A549 (cell line): Measurements from ENCODE around the gene SHFL. TPM values are rescaled to one million over a fixed set of nuclear protein-coding genes. Genes with fewer than 3 reads are reported as not detected.

Source experiments
- ATAC-seq, 2 experiments: fragments of 200-7000 bp in 1 of 2; fragments of >200 bp in 1 of 2; cut with Nextera tagmentation in 1 of 2; cut with Tn5 transposase in 1 of 2; 3 replicates each; pipeline versions ENCODE4 v1.8.0 to v1.9.1; 2018 to 2020; ENCODE audit warnings: mild to moderate bottlenecking in 1 of 2, moderate library complexity in 1 of 2
- CTCF ChIA-PET: fragments of 300-600 bp; sonication (Branson Sonifier 250); formaldehyde crosslinking; extraction: SDS; loops from one replicate; lab custom pipeline; 2021; ENCODE audit warnings: antibody characterized with exemption, inconsistent platforms; lab: Yijun Ruan, JAX
- POLR2A ChIA-PET: fragments of 350-600 bp; formaldehyde crosslinking; extraction: SDS; loops from one replicate; lab custom pipeline; 2021; ENCODE audit warnings: antibody characterized with exemption, inconsistent platforms; lab: Yijun Ruan, JAX
- DNase-seq, 2 experiments: peaks; one replicate each; pipeline versions ENCODE4 v3.0.0 to v3.0.0-alpha.2; 2011 to 2016; ENCODE audit warnings: low read depth in 1 of 2, low spot score in 1 of 2
- FAIRE-seq: peaks from 2 replicates; lab custom pipeline; 2011; peaks lifted over from hg19 to GRCh38; lab: Jason Lieb, UNC
- H3K27ac ChIP-seq, 2 experiments: fragments of >200 bp; sonication (Bioruptor Twin); formaldehyde crosslinking; 3 replicates each; pipeline ENCODE4 v1.5.1; 2016 to 2017
- H3K4me1 ChIP-seq: fragments of >200 bp; sonication (Bioruptor Twin); formaldehyde crosslinking; 3 replicates; pipeline ENCODE4 v1.6.1; 2016
- H3K4me2 ChIP-seq: fragments of >200 bp; sonication (Bioruptor Twin); formaldehyde crosslinking; 3 replicates; pipeline ENCODE4 v1.6.1; 2016
- H3K4me3 ChIP-seq: fragments of >200 bp; sonication (Bioruptor Twin); formaldehyde crosslinking; 3 replicates; pipeline ENCODE4 v1.5.1; 2016
- H3K9me3 ChIP-seq: fragments of >200 bp; sonication (Bioruptor Twin); formaldehyde crosslinking; 3 replicates; pipeline ENCODE4 v1.6.1; 2016
- CEBPB ChIP-seq, 2 experiments: fragments of >200 bp in 1 of 2; sonication (Bioruptor Twin) in 1 of 2; formaldehyde crosslinking in 1 of 2; IDR thresholded peaks; 2 replicates each; pipeline ENCODE4 v1.6.1; 2012 to 2016
- CTCF ChIP-seq: fragments of >200 bp; sonication (Bioruptor Twin); formaldehyde crosslinking; IDR thresholded peaks from 3 replicates; pipeline ENCODE4 v1.5.1; 2016
- E2F6 ChIP-seq: IDR thresholded peaks from 2 replicates; pipeline ENCODE4 v1.6.1; 2012; ENCODE audit warnings: low read depth, borderline replicate concordance
- FOSB ChIP-seq: fragments of 250-450 bp; sonication (Bioruptor Pico); IDR thresholded peaks from 2 replicates; pipeline ENCODE4 v1.5.0; 2020; ENCODE audit warnings: mild to moderate bottlenecking, moderate library complexity
- FOXS1 ChIP-seq: fragments of 250-450 bp; sonication (Bioruptor Pico); IDR thresholded peaks from 2 replicates; pipeline ENCODE4 v1.5.0; 2020; ENCODE audit warnings: mild to moderate bottlenecking, moderate library complexity
- JUN ChIP-seq, 2 experiments: fragments of >200 bp; sonication (Bioruptor Twin); formaldehyde crosslinking; IDR thresholded peaks; 2 replicates in 1 of 2; 3 replicates in 1 of 2; pipeline ENCODE4 v1.6.1; 2016 to 2017
- MAX ChIP-seq: IDR thresholded peaks from 2 replicates; pipeline ENCODE4 v1.6.1; 2012
- NFE2L2 ChIP-seq: fragments of 150-350 bp; conservative IDR thresholded peaks from 2 replicates; pipeline ENCODE4 v1.6.1; 2014; ENCODE audit warnings: low read length
- PBX3 ChIP-seq: IDR thresholded peaks from 2 replicates; pipeline ENCODE4 v1.6.1; 2012
- RAD21 ChIP-seq, 2 experiments: fragments of >200 bp in 1 of 2; sonication (Bioruptor Twin) in 1 of 2; formaldehyde crosslinking in 1 of 2; IDR thresholded peaks in 1 of 2; conservative IDR thresholded peaks in 1 of 2; 2 replicates in 1 of 2; 3 replicates in 1 of 2; pipeline ENCODE4 v1.6.1; 2012 to 2018; ENCODE audit warnings: inconsistent platforms in 1 of 2
- RARB ChIP-seq: fragments of 250-450 bp; sonication (Bioruptor Pico); IDR thresholded peaks from 2 replicates; pipeline ENCODE4 v1.8.0; 2021; ENCODE audit warnings: mild to moderate bottlenecking, moderate library complexity
- SMC3 ChIP-seq: fragments of >200 bp; sonication (Bioruptor Twin); formaldehyde crosslinking; IDR thresholded peaks from 3 replicates; pipeline ENCODE4 v1.6.1; 2018; ENCODE audit warnings: inconsistent platforms
- TP53 ChIP-seq: fragments of 250-450 bp; sonication (Bioruptor Pico); IDR thresholded peaks from 2 replicates; pipeline ENCODE4 v1.5.0; 2021; ENCODE audit warnings: mild to moderate bottlenecking, moderate library complexity
- WGBS: methylation state at CpG from one replicate; pipeline ENCODE4 v1.1.6; 2017; ENCODE audit errors: missing lambda C conversion rate; 5-methylcytosine and 5-hydroxymethylcytosine counted together
- polyA plus RNA-seq, 4 experiments: library from polyadenylated mRNA; depleted of rRNA in 3 of 4; stranded (reverse); fragments of >200 nt; fragmentation: RNase III in 1 of 4; extraction: RNeasy Plus Mini Kit Qiagen cat#74134 plus additional on column Dnase treatment in 1 of 4; gene quantifications; 2 replicates in 3 of 4; 3 replicates in 1 of 4; pipeline ENCODE4 v1.2.3, GENCODE V29; 2011 to 2017

Gene SHFL
- polyA plus RNA-seq, 2 of the 4 experiments (the other 2 are of a cell fraction) = 10.1 to 12.5 TPM

- FAIRE-seq (no peak), ATAC-seq (peak; percentile 35 to 62), DNase-seq (peak in 1 of 2 experiments; percentile 64)
- 55% methylated on average over 13 of the region's 25 CpGs for WGBS
- TF ChIP-seq RARB (CRISPR knock-in tag) (peak; percentile 76; the same call in 1 of the 2 replicates), RAD21 (conservative IDR thresholded peaks at IDR 0.05 in 1 of 2, IDR thresholded peaks at IDR 0.05 in 1 of 2) (peak; percentile 30 to 33; a peak in 2 of 5 replicates), CTCF (peak; percentile 51), PBX3 (peak; percentile 74), FOXS1 (CRISPR knock-in tag) (no peak), JUN (IDR thresholded peaks at IDR 0.05) (peak in 1 of 2 experiments; percentile 27; a peak in 1 of 5 replicates), SMC3 (peak; percentile 50; the same call in 2 of the 3 replicates), FOSB (0 out of 2 replicates have a peak, but pooled peaks have one; percentile 52), NFE2L2 (no peak), CEBPB (IDR thresholded peaks at IDR 0.05) (no peak), TP53 (CRISPR knock-in tag) (peak; percentile 14; the same call in 1 of the 2 replicates), MAX (peak; percentile 44; the same call in 1 of the 2 replicates), E2F6 (peak; percentile 70; the same call in 1 of the 2 replicates)
- Histone ChIP-seq H3K4me1 (peaks cover 21% of the 10 kb centered on the region; the same call in 2 of the 3 replicates), H3K9me3 (no peaks in the 10 kb centered on the region), H3K4me2 (no peak overlapping the region), H3K27ac (peak overlapping the region in 1 of 2 experiments; percentile 34; a peak in 2 of 6 replicates), H3K4me3 (no peak overlapping the region)
- POLR2A ChIA-PET = interaction anchor here (0.6 to 1.6 kb wide), 4 partner anchors 17 to 487 kb away, joined by 3 to 9 read pairs (median 4); no protein-coding TSS in a partner anchor
- CTCF ChIA-PET = interaction anchor here (0.6 to 2.3 kb wide), 7 partner anchors 9 to 182 kb away, joined by 3 to 12 read pairs (median 3); no protein-coding TSS in a partner anchor
Observed at GRCh38 chr19:10112895-10113591, 26.9 kb downstream of the SHFL start.

GRCh38 chr19:10113592-10113963, 27.5 kb downstream of the SHFL start:
- H3K27ac ChIP-seq = peak overlapping the region in 1 of 2 experiments; percentile 34; a peak in 2 of 6 replicates
- no peak overlapping the region for H3K4me2 ChIP-seq
- H3K9me3 ChIP-seq = no peaks in the 10 kb centered on the region
- POLR2A ChIA-PET = interaction anchor here (1.5 kb wide), 2 partner anchors 137 to 183 kb away, joined by 4 to 5 read pairs; no protein-coding TSS in a partner anchor
- ATAC-seq = peak; percentile 0 to 14; a peak in 3 of 6 replicates
- WGBS = 93% methylated on average over 14 of the region's 19 CpGs
- H3K4me3 ChIP-seq = no peak overlapping the region
- peaks cover 24% of the 10 kb centered on the region; the same call in 2 of the 3 replicates for H3K4me1 ChIP-seq
- CTCF ChIA-PET = interaction anchor here (0.6 to 2.3 kb wide), 7 partner anchors 9 to 183 kb away, joined by 3 to 12 read pairs (median 3); no protein-coding TSS in a partner anchor
- TF ChIP-seq PBX3 (0 out of 2 replicates have a peak, but pooled peaks have one; percentile 4), NFE2L2 (no peak)
- FAIRE-seq = no peak
- DNase-seq = no peak
